Stimulated activated naive CD8-positive, alpha-beta T cell treated with anti-CD3 and anti-CD28 coated beads, Interleukin-15, amount 100 ng/mL, for 72 hours (primary cell): ENCODE measurements around the gene GLCE.

ENCODE experiments used
- ATAC-seq: fragments of 150-1000 bp; cut with Tn5 transposase; 2 replicates; pipeline ENCODE4 v1.10.0; 2021; ENCODE audit warnings: mild to moderate bottlenecking, moderate library complexity
- DNase-seq, 2 donors: peaks; one replicate each; pipeline ENCODE4 v3.0.0; 2021 to 2022
- H3K27ac Mint-ChIP-seq, 2 donors: one replicate each; pipeline ENCODE4 v1.8.0; 2022; ENCODE audit warnings: mild to moderate bottlenecking in 2 of 2, mixed read lengths in 2 of 2, moderate library complexity in 2 of 2
- H3K27me3 Mint-ChIP-seq: one replicate; pipeline ENCODE4 v1.8.0; 2022; ENCODE audit warnings: mixed read lengths
- H3K4me1 Mint-ChIP-seq: one replicate; pipeline ENCODE4 v1.8.0; 2022; ENCODE audit warnings: mild to moderate bottlenecking, mixed read lengths
- H3K4me3 Mint-ChIP-seq, 2 donors: one replicate each; pipeline ENCODE4 v1.8.0; 2022; ENCODE audit warnings: mild to moderate bottlenecking in 2 of 2, mixed read lengths in 2 of 2, moderate library complexity in 1 of 2
- H3K9me3 Mint-ChIP-seq, 2 donors: one replicate each; pipeline ENCODE4 v1.8.0; 2022; ENCODE audit warnings: mixed read lengths in 2 of 2

GLCE gene

GRCh38 chr15:69160141-69160993 lies at the start of gene GLCE:
TSS of gene GLCE (plus strand) at chr15:69160635. CDS start at chr15:69255807, 95,172 bp downstream.
- peak within 1 kb of the TSS; percentile 92 to 93 for H3K27ac Mint-ChIP-seq
- peak within 1 kb of the TSS; percentile 97 for H3K4me3 Mint-ChIP-seq
- DNase-seq (peak; percentile 90 to 94), ATAC-seq (peak; percentile 96)
- no peaks in the 10 kb centered on the region for H3K9me3 Mint-ChIP-seq
- H3K27me3 Mint-ChIP-seq, result peaks cover 10% of the 10 kb centered on the region
- peaks cover 20% of the 10 kb centered on the region for H3K4me1 Mint-ChIP-seq

- no peaks in the 10 kb centered on the region for H3K9me3 Mint-ChIP-seq
- peaks cover 18% of the 10 kb centered on the region for H3K4me1 Mint-ChIP-seq
- peaks cover 28% of the 10 kb centered on the region for H3K27me3 Mint-ChIP-seq
- peak; percentile 39 for ATAC-seq
- H3K4me3 Mint-ChIP-seq, result peak overlapping the region; percentile 48 to 50
- H3K27ac Mint-ChIP-seq, result peak overlapping the region in 1 of 2 donors; percentile 74
- no peak for DNase-seq
Observed at GRCh38 chr15:69114331-69114928, 46.0 kb upstream of the GLCE start.

- Mint-ChIP-seq H3K27me3 (peaks cover 28% of the 10 kb centered on the region), H3K4me1 (peaks cover 18% of the 10 kb centered on the region), H3K9me3 (no peaks in the 10 kb centered on the region), H3K27ac (no peak overlapping the region), H3K4me3 (no peak overlapping the region)
- no peak for ATAC-seq
- no peak for DNase-seq
Observed at GRCh38 chr15:69115031-69115430, 45.4 kb upstream of the GLCE start.

- Mint-ChIP-seq H3K27ac (no peak overlapping the region), H3K27me3 (peaks cover 28% of the 10 kb centered on the region), H3K4me3 (no peak overlapping the region), H3K4me1 (peaks cover 18% of the 10 kb centered on the region), H3K9me3 (no peaks in the 10 kb centered on the region)
- DNase-seq (no peak), ATAC-seq (no peak)
Observed at GRCh38 chr15:69116391-69116790, 44.0 kb upstream of the GLCE start.

GRCh38 chr15:69117431-69117871 lies 43.0 kb upstream of the GLCE start:
- no peak overlapping the region for H3K4me3 Mint-ChIP-seq
- DNase-seq, result no peak
- no peak overlapping the region for H3K27ac Mint-ChIP-seq

GRCh38 chr15:69118089-69118488 lies 42.3 kb upstream of the GLCE start:
- H3K4me1 Mint-ChIP-seq, result peaks cover 18% of the 10 kb centered on the region
- no peak overlapping the region for H3K27ac Mint-ChIP-seq
- no peak overlapping the region for H3K4me3 Mint-ChIP-seq
- no peak for DNase-seq
- no peaks in the 10 kb centered on the region for H3K9me3 Mint-ChIP-seq
- H3K27me3 Mint-ChIP-seq, result peaks cover 28% of the 10 kb centered on the region
- no peak for ATAC-seq

More at GRCh38 chr15:69117431-69117871, 43.0 kb upstream of the GLCE start:
- H3K9me3 Mint-ChIP-seq, result no peaks in the 10 kb centered on the region
- no peak for ATAC-seq
- H3K27me3 Mint-ChIP-seq, result peaks cover 28% of the 10 kb centered on the region
- peaks cover 18% of the 10 kb centered on the region for H3K4me1 Mint-ChIP-seq

- H3K4me1 Mint-ChIP-seq, result peaks cover 10% of the 10 kb centered on the region
- no peaks in the 10 kb centered on the region for H3K9me3 Mint-ChIP-seq
- DNase-seq (no peak), ATAC-seq (no peak)
- H3K4me3 Mint-ChIP-seq, result no peak overlapping the region
- H3K27me3 Mint-ChIP-seq, result peaks cover 20% of the 10 kb centered on the region
- no peak overlapping the region for H3K27ac Mint-ChIP-seq
Observed at GRCh38 chr15:69119001-69119400, 41.4 kb upstream of the GLCE start.

- Mint-ChIP-seq H3K4me3 (no peak overlapping the region), H3K4me1 (peaks cover 1% of the 10 kb centered on the region), H3K9me3 (no peaks in the 10 kb centered on the region), H3K27ac (no peak overlapping the region), H3K27me3 (peaks cover 12% of the 10 kb centered on the region)
- no peak for ATAC-seq
- no peak for DNase-seq
Observed at GRCh38 chr15:69119683-69120395, 40.6 kb upstream of the GLCE start.

GRCh38 chr15:69120732-69121131 lies 39.7 kb upstream of the GLCE start:
- peaks cover 4% of the 10 kb centered on the region for H3K27me3 Mint-ChIP-seq
- H3K4me3 Mint-ChIP-seq, result no peak overlapping the region
- peaks cover 4% of the 10 kb centered on the region for H3K4me1 Mint-ChIP-seq
- ATAC-seq, result no peak
- no peak for DNase-seq
- H3K27ac Mint-ChIP-seq, result no peak overlapping the region
- no peaks in the 10 kb centered on the region for H3K9me3 Mint-ChIP-seq

GRCh38 chr15:69121198-69121828 lies 39.1 kb upstream of the GLCE start:
- Mint-ChIP-seq H3K4me3 (no peak overlapping the region), H3K4me1 (peaks cover 10% of the 10 kb centered on the region), H3K9me3 (no peaks in the 10 kb centered on the region), H3K27ac (peak overlapping the region; percentile 15 to 59), H3K27me3 (no peaks in the 10 kb centered on the region)
- ATAC-seq (no peak), DNase-seq (no peak)

GRCh38 chr15:69125236-69125635 lies 35.2 kb upstream of the GLCE start:
- ATAC-seq, result no peak
- Mint-ChIP-seq H3K4me3 (no peak overlapping the region), H3K27ac (peak overlapping the region in 1 of 2 donors; percentile 45), H3K27me3 (no peaks in the 10 kb centered on the region), H3K9me3 (no peaks in the 10 kb centered on the region), H3K4me1 (peaks cover 18% of the 10 kb centered on the region)
- no peak for DNase-seq

GRCh38 chr15:69126054-69126469 lies 34.4 kb upstream of the GLCE start:
- DNase-seq, result peak in 1 of 2 donors; percentile 15
- Mint-ChIP-seq H3K27ac (peak overlapping the region; percentile 24 to 79), H3K9me3 (no peaks in the 10 kb centered on the region), H3K4me1 (peaks cover 18% of the 10 kb centered on the region), H3K4me3 (peak overlapping the region; percentile 0 to 27), H3K27me3 (no peaks in the 10 kb centered on the region)
- ATAC-seq, result peak; percentile 88

GRCh38 chr15:69127306-69127705 lies 33.1 kb upstream of the GLCE start:
- ATAC-seq (no peak), DNase-seq (no peak)
- Mint-ChIP-seq H3K27ac (peak overlapping the region in 1 of 2 donors; percentile 92), H3K4me3 (no peak overlapping the region), H3K27me3 (no peaks in the 10 kb centered on the region), H3K9me3 (no peaks in the 10 kb centered on the region), H3K4me1 (peaks cover 18% of the 10 kb centered on the region)

- Mint-ChIP-seq H3K4me3 (no peak overlapping the region), H3K4me1 (peaks cover 18% of the 10 kb centered on the region), H3K9me3 (no peaks in the 10 kb centered on the region), H3K27me3 (no peaks in the 10 kb centered on the region), H3K27ac (peak overlapping the region; percentile 52 to 94)
- ATAC-seq, result no peak
- no peak for DNase-seq
Observed at GRCh38 chr15:69128667-69129311, 31.6 kb upstream of the GLCE start.
